HG03520 (cell line): ENCODE data around the gene GPC3.

ENCODE experiments used
- ATAC-seq: cut with Tn5 transposase; IDR thresholded peaks from one replicate; pipeline ENCODE4 v1.9.1; 2021; ENCODE audit warnings: mild to moderate bottlenecking, moderate library complexity; ENCODE audit not compliant: unreplicated experiment

The GPC3 gene

DNA sequence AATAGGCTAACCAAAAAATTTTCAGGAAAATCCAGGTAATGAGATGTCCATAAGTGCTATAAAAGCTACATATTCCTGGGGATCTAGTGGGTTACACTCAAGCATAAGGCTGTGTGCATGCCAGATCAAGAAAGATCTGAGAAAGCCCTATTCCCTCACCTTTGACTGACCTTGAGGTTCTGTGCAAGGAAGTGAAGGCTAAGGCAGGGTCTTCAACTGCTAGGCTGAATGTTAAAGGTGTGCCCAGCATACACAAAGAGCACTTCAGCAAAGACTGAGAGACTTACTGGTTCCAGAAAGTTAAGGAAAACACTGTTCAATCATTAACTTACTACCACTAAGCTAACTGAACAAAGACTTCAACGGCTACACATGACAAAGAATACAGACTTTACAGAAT lies 269.7 kb downstream of the GPC3 start:
- no peak for ATAC-seq

DNA sequence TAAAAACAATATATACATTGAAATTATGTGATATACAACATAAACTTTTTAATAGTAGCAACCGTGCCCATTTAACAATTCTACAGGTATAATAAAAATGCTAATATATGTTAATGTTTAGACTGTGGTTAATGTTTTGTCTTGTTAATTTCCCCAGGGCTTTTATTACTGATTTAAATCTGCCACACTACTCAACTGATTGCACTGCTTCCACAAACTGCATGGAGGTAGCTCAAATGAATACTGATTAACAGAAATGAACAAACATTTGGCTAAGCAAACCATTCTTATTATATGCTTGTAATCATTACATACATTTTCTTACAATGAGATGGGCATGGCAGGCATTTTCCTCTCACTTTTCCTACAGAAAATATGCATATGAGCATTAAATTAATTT lies 275.9 kb downstream of the GPC3 start:
- no peak for ATAC-seq

DNA sequence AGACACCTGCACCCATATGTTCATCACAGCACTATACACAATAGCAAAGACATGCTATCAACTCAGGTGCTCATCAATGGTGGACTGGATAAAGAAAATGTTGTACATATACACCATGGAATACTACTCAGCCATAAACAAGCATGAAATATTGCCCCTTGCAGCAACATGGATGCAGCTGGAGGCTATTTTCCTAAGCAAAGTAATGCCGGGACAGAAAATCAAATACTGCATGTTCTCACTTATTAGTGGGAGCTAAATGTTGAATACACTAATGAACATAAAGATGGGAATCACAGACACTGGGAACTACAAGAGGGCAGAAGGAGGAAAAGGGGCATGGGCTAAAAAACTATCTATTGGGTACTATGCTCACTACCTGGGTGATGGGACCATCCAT lies 278.5 kb downstream of the GPC3 start:
- no peak for ATAC-seq

DNA sequence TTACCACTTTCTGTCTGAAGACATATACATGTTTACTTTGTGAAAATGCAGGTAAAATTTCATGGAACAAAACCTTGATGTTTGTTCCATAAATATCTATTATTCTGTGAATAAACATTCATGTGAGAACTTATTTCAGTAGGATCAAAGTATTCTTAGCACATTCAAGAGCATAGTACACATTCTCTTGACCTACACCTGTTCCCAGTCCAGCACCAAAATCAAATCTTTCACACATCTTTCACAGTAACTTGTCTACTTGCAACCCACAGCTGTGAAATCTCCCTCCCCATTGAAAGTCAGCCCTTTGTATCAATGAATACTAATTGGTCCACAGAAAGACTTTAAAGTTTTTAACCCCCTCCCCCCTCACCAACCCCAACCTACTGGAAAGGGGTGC lies 283.2 kb downstream of the GPC3 start:
- no peak for ATAC-seq

DNA sequence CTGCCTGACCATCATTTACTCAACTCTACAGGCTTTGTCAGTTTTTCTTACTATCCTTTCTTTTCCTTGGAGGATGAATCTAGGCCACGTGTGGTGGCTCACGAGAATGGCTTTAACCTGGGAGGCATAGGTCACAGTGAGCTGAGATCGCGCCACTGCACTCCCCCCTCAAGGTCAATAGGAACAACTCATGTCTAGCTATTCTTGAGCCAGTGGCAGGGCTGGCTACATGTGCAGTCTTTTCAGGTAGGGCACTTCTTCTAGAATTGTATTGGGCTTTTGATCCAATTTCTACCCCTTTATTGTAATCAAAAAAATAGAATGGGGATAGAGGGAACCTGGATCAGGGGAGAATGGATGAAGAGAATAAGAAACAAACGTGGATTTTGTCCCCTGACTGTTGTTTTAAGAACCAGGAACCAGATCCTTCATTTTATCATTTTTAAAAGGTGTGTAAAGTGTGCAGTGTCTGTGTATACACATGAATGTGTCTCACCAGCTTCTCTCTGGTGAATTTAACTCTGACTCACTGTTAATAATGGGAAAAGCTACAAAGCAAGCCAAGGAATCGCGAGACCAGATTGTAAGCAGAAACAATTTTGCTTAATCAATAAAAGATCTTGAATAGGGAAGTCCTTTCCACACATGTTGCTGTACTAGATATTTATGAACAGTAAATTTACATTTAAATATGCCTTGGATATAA lies 286.2 kb downstream of the GPC3 start:
- no peak for ATAC-seq

DNA sequence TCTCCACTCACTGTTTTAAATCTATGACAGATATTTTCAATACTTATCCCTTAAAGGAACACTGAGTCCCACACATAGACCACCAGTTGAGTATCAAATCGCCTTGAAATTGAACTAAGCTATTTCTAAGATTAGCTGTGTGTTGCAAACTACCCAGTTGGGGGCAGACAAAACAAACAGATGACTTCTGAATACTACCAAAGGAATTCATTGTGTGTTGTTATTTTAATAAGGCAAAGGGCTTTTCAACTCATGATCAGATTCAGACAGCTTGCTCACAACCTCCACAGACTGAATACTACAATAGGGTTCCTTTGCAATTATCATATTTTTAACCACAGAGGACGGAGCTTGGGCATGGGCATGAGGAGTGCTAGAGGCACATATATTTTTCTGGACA lies 287.1 kb downstream of the GPC3 start:
- ATAC-seq, result no peak

DNA sequence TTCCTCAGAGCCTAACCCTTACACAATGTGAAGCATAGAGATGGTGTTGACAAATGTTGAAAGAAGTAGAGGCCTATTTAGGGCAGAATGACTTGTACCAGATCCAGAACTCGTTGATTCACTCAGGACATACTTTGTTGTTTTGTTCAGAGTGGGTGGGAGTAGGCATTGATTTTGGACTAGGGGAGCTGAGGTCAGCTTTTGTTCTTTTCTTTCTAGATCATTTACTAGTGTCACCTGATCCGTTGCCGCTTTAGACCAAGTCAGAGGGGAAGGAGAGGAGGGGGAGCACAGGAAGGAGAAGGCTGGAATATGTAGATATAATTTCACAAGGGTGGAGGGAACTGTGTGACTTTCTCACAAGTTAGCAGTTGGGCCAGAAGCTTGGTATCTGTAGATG lies 287.7 kb downstream of the GPC3 start:
- no peak for ATAC-seq

DNA sequence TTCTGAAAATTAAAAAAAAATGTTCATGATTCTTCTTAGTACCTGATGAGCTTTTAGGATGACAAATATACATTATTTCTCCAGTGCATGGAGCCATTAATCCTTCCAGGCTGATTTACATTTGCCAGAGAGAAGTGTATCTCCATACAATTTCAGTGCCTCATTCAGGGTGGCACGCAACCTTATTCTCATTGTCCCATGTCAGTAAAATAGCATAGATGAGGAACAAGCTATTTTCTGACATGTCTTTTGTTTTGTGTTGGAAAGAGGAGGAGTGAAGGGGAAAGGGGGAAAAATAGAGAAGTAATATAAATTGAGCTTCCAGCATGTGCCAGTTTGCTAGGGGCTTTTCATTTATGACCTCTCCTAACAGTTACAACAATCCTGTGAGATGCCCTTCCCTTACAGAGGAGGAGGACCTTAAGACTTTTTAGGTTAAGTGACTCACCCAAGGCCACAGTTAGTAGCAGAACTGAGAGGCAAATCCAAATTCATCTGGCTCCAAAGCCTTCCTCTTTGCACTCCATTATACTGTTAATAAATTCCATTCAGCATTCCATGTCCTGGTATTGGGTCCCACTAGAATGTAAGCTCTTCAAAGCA lies 295.3 kb downstream of the GPC3 start:
- no peak for ATAC-seq

DNA sequence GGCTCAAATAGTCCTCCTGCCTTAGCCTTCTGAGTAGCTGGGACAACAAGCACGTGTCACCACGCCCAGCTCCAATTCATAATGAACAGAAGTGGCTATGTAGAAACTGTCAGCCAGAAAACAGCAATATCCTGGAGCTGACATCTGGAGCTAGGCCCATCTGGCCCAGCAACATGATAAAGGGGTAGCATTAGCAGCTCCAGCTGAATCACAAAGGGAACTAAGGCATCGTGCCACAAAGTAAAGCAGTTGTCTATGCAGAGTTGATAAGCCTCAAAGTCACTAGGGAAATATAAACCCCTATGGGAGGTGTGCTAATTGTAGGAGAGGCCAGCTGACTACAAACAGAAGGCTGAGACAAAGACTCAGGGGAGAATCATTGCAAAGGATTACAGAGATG lies 299.6 kb downstream of the GPC3 start:
- ATAC-seq, result no peak

DNA sequence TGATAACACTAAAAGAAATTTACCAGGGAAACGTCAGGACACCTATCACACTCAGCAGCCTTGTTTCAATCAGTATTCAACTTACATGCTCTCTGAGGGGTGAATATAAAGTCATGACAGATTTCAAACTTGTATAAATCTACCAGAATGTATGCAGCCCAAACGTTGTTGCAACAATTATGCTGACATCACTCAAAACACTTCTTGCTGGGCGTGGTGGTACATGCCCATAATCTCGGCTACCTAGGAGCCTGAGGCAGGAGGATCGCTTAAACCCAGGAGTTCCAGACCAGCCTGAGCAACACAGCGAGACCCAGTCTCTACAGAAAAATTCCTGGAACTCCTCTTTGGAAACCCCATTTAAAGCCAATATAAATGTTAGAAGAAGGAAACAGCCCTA lies 303.5 kb downstream of the GPC3 start:
- ATAC-seq, result no peak

DNA sequence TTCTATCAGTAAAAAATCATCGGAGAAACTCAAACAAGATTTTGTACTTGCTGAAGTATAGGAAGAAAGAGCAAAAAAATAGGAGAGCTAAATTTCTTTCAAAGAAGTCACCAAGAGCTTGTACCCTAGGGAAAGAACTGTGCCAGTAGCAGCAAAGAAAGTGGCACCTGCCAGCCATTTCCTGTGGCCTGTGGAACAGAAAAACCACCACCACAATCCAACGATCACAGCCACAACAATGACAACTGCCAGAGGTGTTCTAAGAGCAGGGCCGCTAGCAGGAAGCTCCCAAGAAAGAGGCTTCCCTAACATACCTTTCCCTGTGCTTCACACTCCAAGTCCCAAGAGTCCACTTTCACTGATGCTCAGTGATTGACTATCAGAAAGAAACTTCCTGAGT lies 304.0 kb downstream of the GPC3 start:
- no peak for ATAC-seq

DNA sequence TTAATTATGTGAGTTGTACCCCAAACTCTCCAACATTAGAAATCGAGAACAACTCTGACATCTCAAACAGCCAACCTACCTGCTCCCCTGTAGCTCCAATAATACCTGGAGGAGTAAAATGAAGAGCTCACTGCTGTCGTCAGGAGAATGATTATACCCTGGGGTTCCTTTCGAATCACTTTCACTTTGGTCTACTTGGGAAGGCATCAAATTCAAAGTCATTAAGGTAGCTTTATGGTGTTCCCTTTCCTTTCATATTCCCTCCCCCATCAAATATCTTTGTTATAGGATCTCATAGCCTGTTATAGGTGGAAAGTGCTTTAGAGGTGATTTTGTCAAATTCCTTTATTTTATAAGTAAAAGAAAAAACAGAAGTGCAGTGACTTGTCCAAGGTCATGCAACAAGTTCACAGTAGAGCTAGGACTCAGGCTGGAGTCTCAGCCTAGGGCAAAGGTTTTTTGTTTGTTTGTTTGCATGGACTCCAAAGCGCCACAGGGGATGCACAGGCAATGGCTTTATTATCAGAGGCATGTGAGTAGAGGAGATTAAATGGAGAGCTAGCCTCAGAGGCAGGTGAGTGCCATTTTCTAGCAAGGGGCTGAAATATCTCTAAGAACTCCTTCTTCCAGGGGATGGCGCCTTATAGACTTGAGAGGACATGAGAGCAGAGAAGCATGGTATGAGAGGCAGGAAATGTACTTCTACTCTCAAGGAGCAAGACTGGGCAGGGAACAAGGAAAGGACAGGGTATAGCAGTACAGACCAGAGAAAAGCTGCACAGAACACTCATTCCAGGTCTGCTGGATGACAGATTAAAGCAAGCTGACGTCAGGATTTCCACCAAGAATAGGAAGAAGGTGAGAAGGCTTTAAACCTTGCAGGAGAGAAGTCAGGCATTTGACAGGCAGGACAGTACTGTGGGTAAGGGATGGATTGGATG lies 308.0 kb downstream of the GPC3 start:
- no peak for ATAC-seq

DNA sequence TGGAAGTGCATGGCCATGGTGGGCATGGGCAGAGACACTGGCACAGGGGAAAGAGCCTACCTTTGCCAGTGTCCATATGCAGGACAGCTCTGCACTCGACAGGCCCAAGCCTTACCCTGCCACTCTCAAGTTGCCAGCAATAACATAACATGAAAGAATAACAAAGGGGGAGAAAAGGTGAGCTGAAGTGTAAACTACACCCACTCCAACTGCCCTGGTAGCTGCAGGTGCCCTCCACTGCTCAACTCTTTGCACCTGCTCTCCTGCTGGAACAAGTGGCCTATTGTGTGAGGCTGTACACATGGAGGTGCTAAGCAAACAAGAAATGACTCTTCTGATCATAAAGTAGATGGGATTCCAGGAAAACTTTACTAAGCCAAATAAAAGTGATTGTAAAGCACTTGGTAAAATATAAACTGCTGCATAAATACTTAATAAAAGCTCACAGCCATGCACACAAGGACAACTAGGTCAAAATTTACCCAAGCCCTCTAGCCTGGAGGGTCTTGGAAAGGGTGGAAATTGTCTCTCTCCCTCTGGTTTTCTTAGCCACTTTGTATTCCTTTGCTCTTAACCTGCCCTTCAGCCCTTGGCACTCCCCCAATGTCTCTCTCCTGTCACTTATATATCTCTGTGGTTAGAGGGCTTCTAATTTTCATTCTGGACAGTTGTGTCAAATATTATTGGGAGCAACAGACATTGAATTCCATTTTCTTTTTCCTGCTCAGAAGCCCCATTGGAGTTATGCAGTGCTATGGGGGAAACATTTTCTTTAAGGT lies 308.9 kb downstream of the GPC3 start:
- ATAC-seq, result no peak

DNA sequence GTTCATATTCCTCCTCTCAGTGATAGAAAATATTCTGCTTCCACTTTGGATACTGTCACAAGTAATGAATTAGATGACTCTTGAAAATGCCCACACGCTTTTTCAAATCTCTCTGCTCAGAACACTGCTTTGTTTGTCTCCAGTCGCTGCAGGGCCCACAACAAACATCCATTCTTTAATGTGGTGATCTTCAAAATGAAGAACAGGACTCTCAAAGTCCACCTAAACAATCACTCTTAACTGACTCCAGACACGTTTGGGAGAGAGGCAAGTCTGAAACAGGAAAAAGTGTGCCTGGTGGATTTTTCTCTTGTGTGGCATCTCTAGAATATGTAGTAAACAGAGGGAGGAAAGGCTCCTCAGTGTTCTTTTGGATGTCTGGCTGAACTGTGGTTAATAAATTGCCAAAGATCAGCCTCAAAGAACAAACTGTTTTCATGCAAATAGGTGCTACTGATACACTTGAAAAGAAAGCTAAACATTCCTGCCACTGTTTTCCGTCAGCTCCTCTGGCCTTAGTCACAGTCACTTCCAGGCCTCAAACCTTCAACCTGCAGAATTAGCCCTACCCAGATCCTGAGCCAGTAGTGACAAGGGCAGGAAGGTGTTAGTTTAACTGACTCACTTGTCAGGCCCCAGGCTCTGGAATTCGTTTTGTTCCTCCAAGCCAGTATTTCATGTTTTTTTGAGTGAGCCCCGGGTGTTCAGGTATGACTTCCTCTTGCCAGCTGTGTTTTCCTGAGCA lies 310.5 kb downstream of the GPC3 start:
- no peak for ATAC-seq

DNA sequence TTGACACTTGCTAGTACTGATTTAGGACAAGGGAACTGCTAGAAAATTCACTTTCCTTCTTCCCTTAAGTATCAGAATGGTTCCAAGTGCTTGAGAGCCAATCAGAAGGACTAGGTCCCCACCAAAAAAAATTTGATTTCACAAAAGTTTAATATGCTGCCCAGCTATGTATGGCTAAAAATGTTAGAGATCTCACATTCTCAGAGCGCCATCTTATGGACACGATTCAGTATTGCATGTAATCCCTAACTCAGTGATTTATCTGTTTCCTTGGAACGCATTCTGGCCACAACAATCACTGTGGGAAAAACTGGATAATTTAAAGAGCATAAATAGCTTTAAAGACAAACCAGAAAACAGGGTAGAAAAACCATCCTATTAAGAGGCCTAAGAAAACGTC lies 315.0 kb downstream of the GPC3 start:
- no peak for ATAC-seq

DNA sequence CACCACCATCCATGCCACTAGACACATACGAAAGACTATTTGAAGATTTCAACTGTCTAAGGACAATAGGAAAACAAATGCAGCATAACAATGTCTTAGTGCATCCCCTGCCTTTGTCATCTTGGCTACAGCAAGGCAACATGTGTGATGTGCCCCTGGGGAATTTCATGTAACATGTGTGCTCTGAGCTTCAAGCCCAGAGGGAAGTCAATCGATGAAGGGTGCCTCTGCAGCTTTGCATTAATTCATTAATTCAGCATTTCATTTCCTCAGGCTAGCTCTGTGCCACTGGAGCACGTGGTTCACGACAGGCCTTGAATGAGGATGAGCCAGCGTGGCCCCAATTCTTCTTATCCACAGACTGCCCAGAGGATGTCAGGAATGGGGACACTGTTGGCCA lies 316.2 kb downstream of the GPC3 start:
- ATAC-seq, result no peak

DNA sequence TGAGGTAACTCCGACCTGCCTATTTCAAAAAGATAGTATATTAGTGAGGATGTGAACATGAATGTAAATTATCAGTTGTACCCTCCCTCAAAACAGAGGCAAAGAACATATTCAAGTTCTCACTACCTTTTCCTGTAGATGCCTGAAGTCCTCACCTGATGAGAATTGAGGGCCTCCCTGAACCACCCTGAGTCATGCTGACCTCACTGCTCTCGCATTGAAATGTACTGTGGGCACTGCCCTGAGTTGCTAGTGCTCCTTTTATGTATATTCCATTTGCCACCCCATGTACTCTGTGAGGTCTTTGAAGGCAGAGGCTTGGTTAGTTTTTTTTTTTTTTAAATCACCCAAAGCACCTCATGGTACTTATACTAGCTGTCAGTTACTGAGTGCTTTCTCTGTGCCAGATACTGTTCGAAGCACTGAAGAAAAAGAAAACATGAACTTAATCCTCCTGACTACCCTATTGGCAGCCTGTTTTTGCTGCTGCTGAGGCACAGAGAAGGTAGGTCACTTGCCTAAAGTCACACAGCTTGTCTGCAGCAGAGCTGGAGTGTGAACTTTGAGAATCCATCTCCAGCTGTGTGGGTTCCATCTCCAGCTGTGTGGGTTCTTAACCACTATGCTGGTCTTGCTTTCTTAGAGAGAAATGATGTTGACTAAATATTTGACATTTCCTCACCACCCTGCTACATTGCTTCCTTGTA lies 317.0 kb downstream of the GPC3 start:
- no peak for ATAC-seq

DNA sequence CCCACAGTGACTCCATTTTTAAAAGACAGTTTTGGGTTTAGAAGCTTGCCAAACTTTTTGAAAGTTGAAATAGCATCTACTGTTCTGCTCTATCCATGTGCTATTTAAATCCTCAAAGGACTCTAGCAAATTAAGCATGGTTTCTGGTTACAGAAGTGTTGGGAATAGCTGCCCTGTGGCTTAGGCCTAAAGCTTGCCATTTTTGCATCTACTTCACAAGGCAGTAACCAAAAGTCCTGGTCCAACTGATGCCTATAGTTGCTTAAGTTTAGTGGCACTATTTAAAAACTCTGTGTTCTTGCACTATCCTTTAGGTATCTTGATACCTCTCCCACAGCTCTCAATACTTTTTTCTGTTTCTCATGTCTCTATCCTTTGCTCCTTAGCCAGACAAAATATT lies 319.1 kb downstream of the GPC3 start:
- no peak for ATAC-seq

DNA sequence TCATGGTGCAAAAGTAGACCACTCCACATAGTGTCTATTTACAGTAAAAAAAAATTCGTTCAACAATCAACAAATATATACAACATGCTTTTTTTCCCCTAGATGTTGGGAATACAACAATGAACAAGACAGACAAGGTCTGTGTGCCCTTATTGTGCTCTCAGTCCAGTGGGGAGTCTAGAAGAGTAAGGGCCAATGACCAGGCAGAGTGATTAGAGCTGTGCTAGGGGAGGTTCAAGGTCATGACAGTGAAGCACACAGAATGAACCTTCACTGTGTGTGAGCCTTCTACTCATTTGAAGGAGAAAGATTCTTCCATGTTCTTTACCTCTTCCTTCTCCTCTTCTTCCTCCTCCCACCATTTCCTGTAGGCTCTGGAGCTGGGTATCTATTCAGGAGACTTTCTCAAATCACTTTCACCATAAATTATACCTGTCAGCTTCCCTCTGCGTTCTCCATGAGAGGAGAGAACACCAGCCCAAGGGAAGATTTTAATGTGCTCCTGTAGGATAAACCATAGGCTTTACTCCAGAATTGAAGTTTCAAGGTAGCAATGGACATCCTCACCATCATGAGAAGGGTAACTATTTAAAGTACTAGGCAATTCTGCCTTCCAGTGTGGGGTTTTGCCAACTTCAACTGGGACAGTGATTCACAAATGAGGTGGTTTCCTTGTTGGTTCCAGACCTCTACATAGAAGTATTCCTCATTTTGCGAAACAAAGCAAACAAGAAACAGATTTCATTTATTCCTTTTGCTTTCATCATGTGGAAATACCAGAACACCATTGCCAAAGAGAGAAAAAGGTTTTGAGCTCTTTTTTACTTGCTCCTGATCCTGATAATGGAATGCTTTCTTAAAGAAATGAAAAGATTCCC lies 323.2 kb downstream of the GPC3 start:
- ATAC-seq, result no peak
